ENCODE data around the gene PIGW. TPM values are rescaled to one million over a fixed set of nuclear protein-coding genes. Genes with fewer than 3 reads are reported as not detected.

Gene PIGW
- total RNA-seq, 2 donors from 2014 or later = 9.0 to 22.2 TPM

Other genes starting within 250 kb of the PIGW start
- gene TBC1D3G, start 211.1 kb upstream of the PIGW start, total RNA-seq = not detected
- gene TBC1D3H, start 146.6 kb upstream of the PIGW start, total RNA-seq = not detected
- gene ZNHIT3, start 48.3 kb upstream of the PIGW start, total RNA-seq = 10 to 100 TPM; 47.9 to 57.6 TPM
- 100 to 1,000 TPM in 1 of 2 donors, 10 to 100 TPM in 1; 98.8 to 171 TPM for gene MYO19, start 119 bp upstream of the PIGW start, total RNA-seq
- 10 to 100 TPM; 84.2 to 95.7 TPM for gene GGNBP2, start 9.9 kb downstream of the PIGW start, total RNA-seq
- gene DHRS11, start 56.9 kb downstream of the PIGW start, total RNA-seq = 1 to 10 TPM; 3.8 to 6.4 TPM
- gene MRM1, start 66.6 kb downstream of the PIGW start, total RNA-seq = 10 to 100 TPM; 11.3 to 18.2 TPM